ENCODE measurements around the gene VTI1B.
"Not testable (repeated sequence)": the region's sequence is repeated elsewhere in the genome, so short reads cannot be mapped to it uniquely, and the experiment has no call there.

VTI1B gene

DNA sequence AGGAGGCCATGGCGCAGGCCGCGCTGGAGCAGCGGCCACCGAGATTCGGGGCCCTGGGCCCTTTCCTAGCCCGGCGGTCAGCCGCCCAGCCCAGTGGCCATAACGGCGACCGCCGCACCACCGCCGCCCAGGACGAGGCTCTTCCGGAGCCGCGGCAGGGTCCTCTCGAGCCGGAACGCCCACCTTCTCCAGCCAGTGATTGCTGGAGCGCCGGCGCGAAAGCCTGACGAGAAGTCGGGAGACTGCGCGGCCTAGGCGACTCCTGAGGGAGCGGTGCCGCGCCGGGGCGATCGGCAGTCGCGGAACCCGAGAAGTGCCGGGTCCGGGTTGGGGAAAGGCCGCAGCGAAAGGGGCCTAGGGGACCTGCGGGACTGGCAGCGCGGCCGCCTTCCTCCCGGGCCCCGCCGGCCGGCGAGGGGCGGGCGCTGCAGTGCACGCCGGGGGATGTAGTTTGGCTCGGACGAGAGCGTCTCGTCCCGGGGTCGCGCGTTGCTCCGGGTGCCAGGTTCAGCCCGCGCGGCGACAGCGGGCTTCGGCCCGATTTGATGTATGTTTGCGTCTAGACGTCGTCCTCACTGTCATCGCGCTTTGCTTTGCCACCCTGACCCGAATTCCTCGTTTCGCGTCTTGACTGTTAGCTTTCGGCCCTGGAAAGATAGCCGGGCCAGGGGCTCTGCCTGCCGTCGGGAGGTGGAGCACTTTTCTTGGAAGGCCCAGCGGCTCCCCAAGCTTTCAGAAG is at the start of gene VTI1B:
Gene VTI1B, minus strand, starts transcription at position 153 of the 739 bp plus-strand sequence. Its CDS starts 143 bp downstream, at position 10.
- peak within 1 kb of the TSS; percentile 93 for H3K27ac ChIP-seq
- peak; percentile 15 for TF ChIP-seq CTCF (conservative IDR thresholded peaks at IDR 0.05)
- TF ChIP-seq ZFX (IDR thresholded peaks at IDR 0.05), result peak; percentile 84

DNA sequence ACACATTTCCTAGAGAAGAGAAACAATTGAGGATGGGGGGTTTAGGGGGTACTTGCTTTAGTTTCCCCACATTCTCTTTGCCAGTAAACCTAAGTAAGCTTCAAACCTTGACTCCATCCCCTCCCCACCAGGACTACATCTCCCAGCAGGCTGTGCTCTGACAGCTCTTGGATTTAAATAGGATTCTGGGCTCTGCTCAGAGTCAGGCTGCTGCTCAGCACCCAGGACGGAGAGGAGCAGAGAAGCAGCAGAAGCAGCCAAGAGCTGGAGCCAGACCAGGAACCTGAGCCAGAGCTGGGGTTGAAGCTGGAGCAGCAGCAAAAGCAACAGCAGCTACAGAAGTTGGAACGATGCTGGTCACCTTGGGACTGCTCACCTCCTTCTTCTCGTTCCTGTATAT is 47.9 kb upstream of the VTI1B start:
- TF ChIP-seq CTCF (conservative IDR thresholded peaks at IDR 0.05), result no peak
- no peak for TF ChIP-seq ZFX (IDR thresholded peaks at IDR 0.05)
- H3K27ac ChIP-seq, result no peak overlapping the region

DNA sequence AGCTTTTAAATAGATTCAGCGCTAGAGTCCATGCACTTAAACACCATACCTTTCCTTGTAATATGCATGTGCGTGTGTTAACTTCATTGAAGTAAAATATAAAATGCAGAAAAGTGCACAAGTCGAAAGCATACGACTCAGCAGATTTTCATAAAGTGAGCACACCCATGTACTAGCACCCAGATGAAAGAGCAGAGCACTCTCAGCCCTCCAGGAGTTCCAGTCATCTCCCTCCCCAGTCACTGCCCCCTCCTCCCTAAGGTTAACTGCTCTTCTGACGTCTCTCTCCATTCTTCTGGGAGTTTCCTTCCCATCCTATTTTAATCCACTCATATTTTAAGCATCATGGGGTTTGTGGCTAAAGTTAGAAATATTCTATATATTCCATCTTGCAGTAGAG is 47.4 kb upstream of the VTI1B start:
- no peak for TF ChIP-seq ZFX (IDR thresholded peaks at IDR 0.05)
- TF ChIP-seq CTCF (conservative IDR thresholded peaks at IDR 0.05), result no peak
- H3K27ac ChIP-seq, result no peak overlapping the region

- no peak overlapping the region for H3K27ac ChIP-seq
- no peak for TF ChIP-seq ZFX (IDR thresholded peaks at IDR 0.05)
- no peak for TF ChIP-seq CTCF (conservative IDR thresholded peaks at IDR 0.05)
Measured at GRCh38 chr14:67719866-67720265, 45.4 kb upstream of the VTI1B start.

- not testable (repeated sequence) for H3K27ac ChIP-seq
Measured at GRCh38 chr14:67719385-67719784, 45.0 kb upstream of the VTI1B start.

GRCh38 chr14:67718265-67718664 is 43.8 kb upstream of the VTI1B start:
- no peak overlapping the region for H3K27ac ChIP-seq
- TF ChIP-seq ZFX (IDR thresholded peaks at IDR 0.05) (no peak), CTCF (conservative IDR thresholded peaks at IDR 0.05) (no peak)

DNA sequence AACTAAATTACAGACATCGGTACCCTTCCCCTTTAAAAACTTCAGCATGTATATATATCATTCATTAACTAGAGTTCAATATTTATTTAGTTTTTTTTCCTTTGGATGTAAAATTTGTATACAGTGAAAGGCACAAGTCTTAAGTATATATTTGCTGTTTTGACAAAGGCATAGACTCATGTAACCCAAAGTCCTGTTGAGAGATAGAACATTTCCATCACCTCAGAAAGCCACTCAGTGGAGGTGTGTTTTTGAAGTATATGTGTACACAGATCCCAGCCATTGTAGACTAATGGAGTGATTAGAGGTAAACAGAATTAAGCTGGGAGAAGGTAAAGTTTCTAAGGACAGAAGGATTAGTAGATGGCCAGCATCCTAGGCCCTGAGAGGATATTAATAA is 42.6 kb upstream of the VTI1B start:
- no peak for TF ChIP-seq ZFX (IDR thresholded peaks at IDR 0.05)
- TF ChIP-seq CTCF (conservative IDR thresholded peaks at IDR 0.05), result no peak
- no peak overlapping the region for H3K27ac ChIP-seq

DNA sequence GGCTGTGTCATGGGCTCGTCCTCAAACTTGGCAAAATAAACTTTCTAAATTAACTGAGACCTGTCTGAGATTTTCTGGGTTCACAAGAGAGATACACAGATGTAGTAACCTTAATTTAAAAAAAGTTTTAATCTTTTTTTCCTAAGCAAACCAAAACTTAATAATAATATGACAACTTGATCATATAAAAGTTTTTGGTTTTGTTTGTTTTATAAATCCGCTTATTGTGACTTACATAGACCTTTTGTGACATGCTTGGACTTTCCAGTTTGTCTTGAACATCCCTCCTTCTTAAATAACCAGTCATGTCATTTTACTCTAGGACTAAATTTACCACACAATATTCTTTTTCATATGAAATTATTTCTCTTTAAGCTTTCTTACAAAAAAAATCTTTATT is 35.8 kb upstream of the VTI1B start:
- no peak for TF ChIP-seq ZFX (IDR thresholded peaks at IDR 0.05)
- TF ChIP-seq CTCF (conservative IDR thresholded peaks at IDR 0.05), result no peak
- no peak overlapping the region for H3K27ac ChIP-seq

DNA sequence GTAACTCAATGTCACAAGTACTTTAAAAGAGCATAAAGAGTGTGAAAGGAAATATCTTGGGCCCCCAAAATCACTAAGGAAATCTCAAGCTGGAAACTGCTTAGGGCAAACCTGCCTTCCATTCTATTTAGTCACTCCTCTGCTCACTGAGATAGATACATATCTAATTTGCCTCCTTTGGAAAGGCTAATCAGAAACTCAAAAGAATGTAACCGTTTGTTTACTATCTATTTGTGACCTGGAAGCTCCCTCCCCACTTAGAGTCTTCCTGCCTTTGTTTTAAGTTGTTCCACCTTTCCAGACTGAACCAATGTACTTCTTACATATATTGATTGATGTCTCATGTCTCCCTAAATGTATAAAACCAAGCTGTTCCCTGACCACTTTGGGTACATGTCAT is 35.4 kb upstream of the VTI1B start:
- not testable (repeated sequence) for H3K27ac ChIP-seq

- not testable (repeated sequence) for H3K27ac ChIP-seq
Measured at GRCh38 chr14:67709346-67709745, 34.9 kb upstream of the VTI1B start.

Measured in C4-2B (cell line).